AG09319 (cell line): ENCODE data around the gene PSD4.

Source experiments
- DNase-seq: peaks from one replicate; pipeline ENCODE4 v3.0.0-alpha.2; 2010; ENCODE audit warnings: low read depth; ENCODE audit errors: extremely low read depth
- TF ChIP-seq, protein P1 (sequence below): IDR thresholded peaks from 2 replicates; pipeline ENCODE4 v1.5.1; 2011; ENCODE audit warnings: low read depth, mild to moderate bottlenecking, inconsistent platforms, low read length, moderate library complexity

The PSD4 gene

GRCh38 chr2:113158884-113159553, 14.8 kb upstream of the PSD4 start:
- TF ChIP-seq, protein P1, sequence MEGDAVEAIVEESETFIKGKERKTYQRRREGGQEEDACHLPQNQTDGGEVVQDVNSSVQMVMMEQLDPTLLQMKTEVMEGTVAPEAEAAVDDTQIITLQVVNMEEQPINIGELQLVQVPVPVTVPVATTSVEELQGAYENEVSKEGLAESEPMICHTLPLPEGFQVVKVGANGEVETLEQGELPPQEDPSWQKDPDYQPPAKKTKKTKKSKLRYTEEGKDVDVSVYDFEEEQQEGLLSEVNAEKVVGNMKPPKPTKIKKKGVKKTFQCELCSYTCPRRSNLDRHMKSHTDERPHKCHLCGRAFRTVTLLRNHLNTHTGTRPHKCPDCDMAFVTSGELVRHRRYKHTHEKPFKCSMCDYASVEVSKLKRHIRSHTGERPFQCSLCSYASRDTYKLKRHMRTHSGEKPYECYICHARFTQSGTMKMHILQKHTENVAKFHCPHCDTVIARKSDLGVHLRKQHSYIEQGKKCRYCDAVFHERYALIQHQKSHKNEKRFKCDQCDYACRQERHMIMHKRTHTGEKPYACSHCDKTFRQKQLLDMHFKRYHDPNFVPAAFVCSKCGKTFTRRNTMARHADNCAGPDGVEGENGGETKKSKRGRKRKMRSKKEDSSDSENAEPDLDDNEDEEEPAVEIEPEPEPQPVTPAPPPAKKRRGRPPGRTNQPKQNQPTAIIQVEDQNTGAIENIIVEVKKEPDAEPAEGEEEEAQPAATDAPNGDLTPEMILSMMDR, result no peak
- no peak for DNase-seq

- TF ChIP-seq, protein P1, result no peak
- no peak for DNase-seq
These were observed 13.5 kb upstream of the PSD4 start for GRCh38 chr2:113160248-113160647.

- TF ChIP-seq, protein P1, result no peak
- DNase-seq, result no peak
These were observed 12.8 kb upstream of the PSD4 start for GRCh38 chr2:113160962-113161361.

GRCh38 chr2:113162173-113162572, 11.6 kb upstream of the PSD4 start:
- DNase-seq, result no peak
- TF ChIP-seq, protein P1, result no peak

DNA sequence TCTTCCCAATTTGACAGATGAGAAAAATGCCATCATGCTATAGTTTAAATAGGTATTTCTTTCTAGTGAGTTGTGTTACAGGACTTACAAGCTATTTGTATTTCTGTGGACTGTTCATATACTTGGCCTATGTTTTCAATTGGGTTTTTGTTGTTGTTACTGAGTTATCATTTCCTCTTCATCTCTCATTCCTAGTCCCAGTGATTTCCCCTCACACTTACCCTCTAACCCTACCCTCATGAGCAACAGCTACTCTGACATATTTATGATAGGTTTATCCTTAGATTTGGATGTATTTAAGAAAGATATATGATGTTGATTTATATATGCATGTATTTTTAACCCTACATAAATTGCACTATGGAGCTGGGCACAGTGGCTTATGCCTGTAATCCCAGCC, 10.9 kb upstream of the PSD4 start:
- no peak for DNase-seq
- TF ChIP-seq, protein P1, result no peak

- no peak for DNase-seq
- TF ChIP-seq, protein P1, result no peak
These were observed 9.4 kb upstream of the PSD4 start for GRCh38 chr2:113164215-113164929.

- DNase-seq, result no peak
- TF ChIP-seq, protein P1, result no peak
These were observed 8.7 kb upstream of the PSD4 start for GRCh38 chr2:113164930-113165585.
